Sigmoid colon (tissue), 4 donors: ENCODE measurements around the gene SYNPO.

Source experiments
- CTCF ChIP-seq, 4 experiments: fragments of 450-650 bp in 3 of 4; fragments of 200-600 bp in 1 of 4; IDR thresholded peaks; one replicate each; pipeline ENCODE4 v1.5.1; 2016 to 2019; ENCODE audit warnings: antibody characterized with exemption in 4 of 4, mild to moderate bottlenecking in 3 of 4, moderate library complexity in 2 of 4
- EP300 ChIP-seq, 4 donors: sonication (generic); formaldehyde crosslinking; IDR thresholded peaks; one replicate each; pipeline ENCODE4 v1.6.1; 2017; ENCODE audit warnings: antibody characterized with exemption in 4 of 4
- POLR2A ChIP-seq, 2 donors: fragments of 450-650 bp; IDR thresholded peaks; one replicate each; pipeline ENCODE4 v1.6.1; 2016; ENCODE audit warnings: antibody characterized with exemption in 2 of 2, mild to moderate bottlenecking in 2 of 2, moderate library complexity in 2 of 2

GRCh38 chr5:150607105-150607504, 33.4 kb upstream of the SYNPO start:
- no peak for TF ChIP-seq CTCF (IDR thresholded peaks at IDR 0.05)
- TF ChIP-seq EP300 (IDR thresholded peaks at IDR 0.05) = no peak
- TF ChIP-seq POLR2A (IDR thresholded peaks at IDR 0.05) = no peak
